Measurements from ENCODE around the gene CPNE5. TPM values are rescaled to one million over a fixed set of nuclear protein-coding genes. Genes with fewer than 3 reads are reported as not detected.

The CPNE5 gene
- total RNA-seq, 1 experiment from 2014 or later: not detected

DNA sequence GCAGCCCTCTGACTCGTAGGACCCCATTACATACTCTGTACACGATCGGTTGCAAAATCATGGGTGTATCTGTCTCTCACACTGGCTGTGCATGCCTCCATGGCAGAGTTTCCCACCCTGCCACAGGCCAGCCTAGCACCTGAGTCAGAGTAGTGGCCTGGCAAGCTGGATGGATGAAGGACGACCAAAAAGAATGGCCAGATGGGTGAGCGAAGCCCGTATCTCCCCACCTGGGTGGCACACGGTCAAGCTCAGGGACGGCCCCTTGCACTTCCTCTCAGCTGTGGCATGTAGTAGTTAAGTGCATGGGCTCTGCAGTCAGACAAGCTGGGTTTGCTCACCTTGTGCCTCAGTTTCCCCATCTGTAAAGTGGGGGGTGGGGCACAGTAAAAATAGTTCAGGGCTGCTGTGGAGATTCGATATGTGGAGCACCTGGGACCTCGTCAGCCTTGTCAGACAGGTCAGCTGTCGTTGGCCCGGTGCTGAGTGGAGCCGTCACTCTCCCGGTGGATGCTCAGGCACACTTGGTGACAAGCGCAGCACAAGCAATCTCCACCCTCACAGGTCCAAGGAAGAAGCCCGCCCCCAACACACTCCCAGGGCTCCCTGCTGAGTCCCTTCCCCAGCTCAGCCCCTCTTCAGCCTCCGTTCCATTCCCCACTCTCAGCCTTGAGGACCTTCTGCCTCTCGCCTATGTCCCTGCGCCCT is 12.6 kb downstream of the CPNE5 start:
- intact Hi-C loops (cut with micrococcal nuclease): no loop called here
- CTCF ChIA-PET: no interaction called here
- Histone ChIP-seq H2AFZ (ENCODE audit: low read length) (no peak overlapping the region), H3K4me1 (ENCODE audit: insufficient read depth, low read length) (peaks cover 11% of the 10 kb centered on the region), H3K27ac (ENCODE audit: low read length) (no peak overlapping the region), H4K20me1 (ENCODE audit: low read length) (no peaks in the 10 kb centered on the region), H3K27me3 (ENCODE audit: low read length) (no peaks in the 10 kb centered on the region), H3K79me2 (ENCODE audit: low read length) (no peaks in the 10 kb centered on the region), H3F3A (ENCODE audit: low read length, unreplicated experiment) (no peaks in the 10 kb centered on the region), H3K9me2 (replicated peaks; ENCODE audit: low read length) (no peaks in the 10 kb centered on the region), H3K36me3 (ENCODE audit: low read depth, low read length) (no peaks in the 10 kb centered on the region), H3K9ac (ENCODE audit: low read length) (no peak overlapping the region), H3K4me3 (ENCODE audit: low read length) (no peak overlapping the region), H3K9me3 (ENCODE audit: low read length) (no peaks in the 10 kb centered on the region), H3K4me2 (ENCODE audit: low read length) (no peak overlapping the region)
- DNase-seq: no peak
- ATAC-seq: no peak
- TF ChIP-seq, protein P1, sequence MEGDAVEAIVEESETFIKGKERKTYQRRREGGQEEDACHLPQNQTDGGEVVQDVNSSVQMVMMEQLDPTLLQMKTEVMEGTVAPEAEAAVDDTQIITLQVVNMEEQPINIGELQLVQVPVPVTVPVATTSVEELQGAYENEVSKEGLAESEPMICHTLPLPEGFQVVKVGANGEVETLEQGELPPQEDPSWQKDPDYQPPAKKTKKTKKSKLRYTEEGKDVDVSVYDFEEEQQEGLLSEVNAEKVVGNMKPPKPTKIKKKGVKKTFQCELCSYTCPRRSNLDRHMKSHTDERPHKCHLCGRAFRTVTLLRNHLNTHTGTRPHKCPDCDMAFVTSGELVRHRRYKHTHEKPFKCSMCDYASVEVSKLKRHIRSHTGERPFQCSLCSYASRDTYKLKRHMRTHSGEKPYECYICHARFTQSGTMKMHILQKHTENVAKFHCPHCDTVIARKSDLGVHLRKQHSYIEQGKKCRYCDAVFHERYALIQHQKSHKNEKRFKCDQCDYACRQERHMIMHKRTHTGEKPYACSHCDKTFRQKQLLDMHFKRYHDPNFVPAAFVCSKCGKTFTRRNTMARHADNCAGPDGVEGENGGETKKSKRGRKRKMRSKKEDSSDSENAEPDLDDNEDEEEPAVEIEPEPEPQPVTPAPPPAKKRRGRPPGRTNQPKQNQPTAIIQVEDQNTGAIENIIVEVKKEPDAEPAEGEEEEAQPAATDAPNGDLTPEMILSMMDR (conservative IDR thresholded peaks at IDR 0.05; ENCODE audit: low read depth, low read length): no peak
- no peak for TF ChIP-seq EZH2 (IDR thresholded peaks at IDR 0.05; ENCODE audit: low read length, unreplicated experiment)
- TF ChIP-seq EZH2phosphoT487 (IDR thresholded peaks at IDR 0.05; ENCODE audit: borderline replicate concordance, low read length): no peak
- BruUV-seq (replicated peaks): no TSS peak
- POLR2A ChIA-PET (ENCODE audit: unreplicated experiment): interaction anchor here (0.5 kb wide), 1 partner anchor 32 kb away, joined by 4 read pairs; no protein-coding TSS in a partner anchor

DNA sequence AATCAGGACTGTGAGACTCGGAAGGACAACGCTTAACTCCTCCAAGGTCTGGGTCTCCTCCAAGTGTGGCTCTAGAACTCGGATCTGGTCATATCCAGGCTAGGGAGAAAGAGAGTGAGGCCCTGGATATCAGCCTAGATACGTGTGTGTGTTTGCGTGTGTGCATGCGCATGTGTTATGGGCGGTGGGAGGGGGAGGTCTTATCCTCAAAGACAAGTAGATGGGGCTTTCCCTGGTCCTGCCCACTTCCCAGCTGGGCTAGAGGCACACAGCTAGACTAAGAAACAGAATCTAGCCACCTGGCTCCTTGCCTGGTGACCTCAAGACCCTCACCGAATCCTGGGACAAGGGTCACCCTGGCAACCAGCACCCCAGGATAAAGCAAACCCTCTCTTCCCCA is 13.2 kb downstream of the CPNE5 start:
- POLR2A ChIA-PET (ENCODE audit: unreplicated experiment): interaction anchor here (0.5 kb wide), 1 partner anchor 31 kb away, joined by 4 read pairs; no protein-coding TSS in a partner anchor
- Histone ChIP-seq H3K9me3 (ENCODE audit: low read length) (no peaks in the 10 kb centered on the region), H4K20me1 (ENCODE audit: low read length) (no peaks in the 10 kb centered on the region), H3K9me2 (replicated peaks; ENCODE audit: low read length) (no peaks in the 10 kb centered on the region), H3K27me3 (ENCODE audit: low read length) (no peaks in the 10 kb centered on the region), H3K4me3 (ENCODE audit: low read length) (no peak overlapping the region), H3K4me2 (ENCODE audit: low read length) (no peak overlapping the region), H3K36me3 (ENCODE audit: low read depth, low read length) (no peaks in the 10 kb centered on the region), H3K9ac (ENCODE audit: low read length) (no peak overlapping the region), H3F3A (ENCODE audit: low read length, unreplicated experiment) (no peaks in the 10 kb centered on the region), H2AFZ (ENCODE audit: low read length) (no peak overlapping the region), H3K4me1 (ENCODE audit: insufficient read depth, low read length) (peaks cover 12% of the 10 kb centered on the region), H3K27ac (ENCODE audit: low read length) (no peak overlapping the region), H3K79me2 (ENCODE audit: low read length) (no peaks in the 10 kb centered on the region)
- BruUV-seq (replicated peaks): no TSS peak
- TF ChIP-seq EZH2phosphoT487 (IDR thresholded peaks at IDR 0.05; ENCODE audit: borderline replicate concordance, low read length) (no peak), EZH2 (IDR thresholded peaks at IDR 0.05; ENCODE audit: low read length, unreplicated experiment) (no peak)
- TF ChIP-seq, protein P1 (conservative IDR thresholded peaks at IDR 0.05; ENCODE audit: low read depth, low read length): no peak
- ATAC-seq (no peak), DNase-seq (no peak)
- CTCF ChIA-PET: no interaction called here
- intact Hi-C loops (cut with micrococcal nuclease): no loop called here

GRCh38 chr6:36825452-36825851 is 13.8 kb downstream of the CPNE5 start:
- no peak for ATAC-seq
- Histone ChIP-seq H3F3A (ENCODE audit: low read length, unreplicated experiment) (no peaks in the 10 kb centered on the region), H3K36me3 (ENCODE audit: low read depth, low read length) (no peaks in the 10 kb centered on the region), H3K9ac (ENCODE audit: low read length) (no peak overlapping the region), H3K9me2 (replicated peaks; ENCODE audit: low read length) (no peaks in the 10 kb centered on the region), H2AFZ (ENCODE audit: low read length) (no peak overlapping the region), H3K79me2 (ENCODE audit: low read length) (no peaks in the 10 kb centered on the region), H3K4me3 (ENCODE audit: low read length) (no peak overlapping the region), H3K9me3 (ENCODE audit: low read length) (no peaks in the 10 kb centered on the region), H3K4me2 (ENCODE audit: low read length) (no peak overlapping the region), H3K4me1 (ENCODE audit: insufficient read depth, low read length) (peaks cover 14% of the 10 kb centered on the region), H3K27me3 (ENCODE audit: low read length) (no peaks in the 10 kb centered on the region), H4K20me1 (ENCODE audit: low read length) (no peaks in the 10 kb centered on the region), H3K27ac (ENCODE audit: low read length) (no peak overlapping the region)
- intact Hi-C loops (cut with micrococcal nuclease): no loop called here
- BruUV-seq (replicated peaks): no TSS peak
- TF ChIP-seq, protein P1 (conservative IDR thresholded peaks at IDR 0.05; ENCODE audit: low read depth, low read length): no peak
- TF ChIP-seq EZH2 (IDR thresholded peaks at IDR 0.05; ENCODE audit: low read length, unreplicated experiment): no peak
- no peak for TF ChIP-seq EZH2phosphoT487 (IDR thresholded peaks at IDR 0.05; ENCODE audit: borderline replicate concordance, low read length)
- ChIA-PET POLR2A (ENCODE audit: unreplicated experiment) (no interaction called here), CTCF (no interaction called here)
- no peak for DNase-seq
